ENCODE measurements around the gene IGHMBP2.

Gene IGHMBP2

DNA sequence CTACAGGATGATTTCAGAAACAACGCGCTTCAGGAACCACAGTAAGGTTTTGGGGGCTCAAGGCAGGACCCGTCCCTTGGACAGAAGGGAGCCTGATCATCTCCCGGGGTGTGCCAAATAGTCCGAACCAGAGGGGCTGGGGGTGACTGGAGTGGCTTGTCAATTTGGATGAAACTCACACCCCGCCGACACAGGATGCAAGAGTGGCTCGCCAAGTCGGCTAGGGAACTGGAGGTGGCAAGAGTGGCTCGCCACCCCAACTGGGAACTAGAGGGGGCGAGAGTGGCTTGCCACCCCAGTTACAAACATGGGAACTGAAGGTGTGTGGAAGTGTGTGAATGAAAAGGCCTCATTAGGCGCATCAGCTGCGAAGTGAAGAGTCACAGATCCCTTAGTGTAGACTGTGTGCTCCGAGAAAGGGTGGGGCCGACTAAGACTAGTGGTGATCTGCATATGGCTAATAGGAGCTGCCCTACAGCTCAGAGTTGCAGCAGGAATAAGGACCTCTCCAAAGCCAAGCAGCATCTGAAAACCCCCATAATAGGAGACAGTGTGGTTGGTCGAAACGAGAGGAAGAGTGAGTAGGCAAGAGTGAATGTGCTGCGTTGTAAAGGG, 35.4 kb upstream of the IGHMBP2 start:
- Histone ChIP-seq H3K9ac (ENCODE audit: low read length) (no peak overlapping the region), H3K27ac (ENCODE audit: low read depth, low read length) (no peak overlapping the region), H3K9me3 (ENCODE audit: insufficient read depth, low read length) (peaks cover 4% of the 10 kb centered on the region; the same call in 1 of the 2 replicates), H3F3A (ENCODE audit: insufficient read depth) (no peaks in the 10 kb centered on the region), H3K9me2 (replicated peaks; ENCODE audit: insufficient read depth, low read length) (no peaks in the 10 kb centered on the region), H4K20me1 (ENCODE audit: low read depth, low read length) (no peaks in the 10 kb centered on the region), H2AFZ (ENCODE audit: low read depth, low read length, severe bottlenecking) (no peak overlapping the region), H3K36me3 (ENCODE audit: low read length) (no peaks in the 10 kb centered on the region), H3K27me3 (ENCODE audit: low read length) (no peaks in the 10 kb centered on the region), H3K4me3 (ENCODE audit: insufficient read depth, low read length, poor library complexity, severe bottlenecking) (no peak overlapping the region), H3K4me2 (ENCODE audit: low read depth, low read length, poor library complexity, severe bottlenecking) (no peak overlapping the region), H3K79me2 (ENCODE audit: insufficient read depth, low read length) (no peaks in the 10 kb centered on the region)
- no peak for TF ChIP-seq EZH2phosphoT487 (conservative IDR thresholded peaks at IDR 0.05; ENCODE audit: low read length)
- TF ChIP-seq, protein P1, sequence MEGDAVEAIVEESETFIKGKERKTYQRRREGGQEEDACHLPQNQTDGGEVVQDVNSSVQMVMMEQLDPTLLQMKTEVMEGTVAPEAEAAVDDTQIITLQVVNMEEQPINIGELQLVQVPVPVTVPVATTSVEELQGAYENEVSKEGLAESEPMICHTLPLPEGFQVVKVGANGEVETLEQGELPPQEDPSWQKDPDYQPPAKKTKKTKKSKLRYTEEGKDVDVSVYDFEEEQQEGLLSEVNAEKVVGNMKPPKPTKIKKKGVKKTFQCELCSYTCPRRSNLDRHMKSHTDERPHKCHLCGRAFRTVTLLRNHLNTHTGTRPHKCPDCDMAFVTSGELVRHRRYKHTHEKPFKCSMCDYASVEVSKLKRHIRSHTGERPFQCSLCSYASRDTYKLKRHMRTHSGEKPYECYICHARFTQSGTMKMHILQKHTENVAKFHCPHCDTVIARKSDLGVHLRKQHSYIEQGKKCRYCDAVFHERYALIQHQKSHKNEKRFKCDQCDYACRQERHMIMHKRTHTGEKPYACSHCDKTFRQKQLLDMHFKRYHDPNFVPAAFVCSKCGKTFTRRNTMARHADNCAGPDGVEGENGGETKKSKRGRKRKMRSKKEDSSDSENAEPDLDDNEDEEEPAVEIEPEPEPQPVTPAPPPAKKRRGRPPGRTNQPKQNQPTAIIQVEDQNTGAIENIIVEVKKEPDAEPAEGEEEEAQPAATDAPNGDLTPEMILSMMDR (IDR thresholded peaks at IDR 0.05; ENCODE audit: insufficient read depth, low read length, poor library complexity, severe bottlenecking) = no peak

DNA sequence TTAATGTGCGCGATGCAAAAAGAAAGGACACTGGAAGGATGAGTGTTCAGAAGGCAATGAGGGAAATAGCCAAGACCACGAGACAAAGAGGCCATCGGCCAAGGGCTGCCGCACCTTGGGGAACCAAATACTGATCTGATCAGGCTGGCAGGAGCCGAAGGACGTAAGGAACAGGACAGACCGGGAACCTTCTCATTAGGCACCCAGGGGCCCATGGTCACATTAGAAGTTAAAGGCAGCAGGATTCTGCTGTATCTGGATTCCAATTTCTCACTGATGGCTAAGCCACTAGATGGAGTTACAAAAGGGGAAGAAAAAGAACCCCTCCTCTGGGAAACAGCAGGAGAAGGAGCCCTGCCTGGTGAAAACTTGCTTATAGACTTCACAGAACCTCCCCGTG, 33.2 kb upstream of the IGHMBP2 start:
- H3K27me3 ChIP-seq (ENCODE audit: low read length) = no peaks in the 10 kb centered on the region
- no peaks in the 10 kb centered on the region for H3K9me2 ChIP-seq (replicated peaks; ENCODE audit: insufficient read depth, low read length)
- H3K9me3 ChIP-seq (ENCODE audit: insufficient read depth, low read length) = no peaks in the 10 kb centered on the region
- no peak overlapping the region for H3K4me2 ChIP-seq (ENCODE audit: low read depth, low read length, poor library complexity, severe bottlenecking)
- no peaks in the 10 kb centered on the region for H4K20me1 ChIP-seq (ENCODE audit: low read depth, low read length)
- no peak overlapping the region for H2AFZ ChIP-seq (ENCODE audit: low read depth, low read length, severe bottlenecking)
- TF ChIP-seq EZH2phosphoT487 (conservative IDR thresholded peaks at IDR 0.05; ENCODE audit: low read length) = no peak
- H3K4me3 ChIP-seq (ENCODE audit: insufficient read depth, low read length, poor library complexity, severe bottlenecking) = no peak overlapping the region
- no peaks in the 10 kb centered on the region for H3K36me3 ChIP-seq (ENCODE audit: low read length)
- no peak overlapping the region for H3K9ac ChIP-seq (ENCODE audit: low read length)
- no peaks in the 10 kb centered on the region for H3F3A ChIP-seq (ENCODE audit: insufficient read depth)
- no peaks in the 10 kb centered on the region for H3K79me2 ChIP-seq (ENCODE audit: insufficient read depth, low read length)
- H3K27ac ChIP-seq (ENCODE audit: low read depth, low read length) = no peak overlapping the region

DNA sequence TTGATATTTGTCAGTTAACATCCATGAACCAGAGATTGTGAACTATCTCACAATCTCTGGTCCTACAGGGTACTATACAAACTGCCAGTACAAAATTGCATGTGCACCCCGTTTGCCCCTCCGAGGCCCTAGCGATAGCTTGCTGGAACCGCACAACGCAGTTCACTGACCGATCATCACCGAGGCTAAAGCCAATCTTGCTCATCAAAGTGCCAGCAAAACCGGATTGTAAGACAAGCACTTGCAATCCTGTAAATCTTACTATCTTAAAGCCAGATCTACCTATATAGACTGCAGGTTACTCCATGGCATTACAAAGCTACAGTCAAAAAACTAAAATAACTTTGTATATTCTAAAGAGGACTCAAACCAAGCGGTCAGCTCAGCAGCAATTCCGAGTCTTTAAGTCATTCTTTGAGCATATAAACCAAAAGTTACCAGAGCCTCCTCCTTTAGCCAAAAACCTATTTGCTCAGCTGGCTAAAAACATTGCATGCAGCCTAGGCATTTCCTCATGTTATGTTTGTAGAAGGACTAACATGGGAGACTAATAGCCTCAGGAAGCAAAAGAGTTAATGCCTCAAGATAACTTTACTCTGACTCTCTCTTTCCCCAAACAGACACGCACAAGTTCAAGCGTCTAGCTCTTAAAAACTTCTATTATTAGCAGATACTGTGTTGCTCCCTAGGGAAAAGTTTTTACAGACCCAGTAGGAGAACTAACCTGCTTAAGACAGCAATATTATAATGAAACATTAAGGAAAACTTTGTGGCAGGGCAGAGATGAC, 31.3 kb upstream of the IGHMBP2 start:
- Histone ChIP-seq H3K9ac (ENCODE audit: low read length) (no peak overlapping the region), H3K9me2 (replicated peaks; ENCODE audit: insufficient read depth, low read length) (no peaks in the 10 kb centered on the region), H3K79me2 (ENCODE audit: insufficient read depth, low read length) (no peaks in the 10 kb centered on the region), H4K20me1 (ENCODE audit: low read depth, low read length) (no peaks in the 10 kb centered on the region), H3K36me3 (ENCODE audit: low read length) (no peaks in the 10 kb centered on the region), H2AFZ (ENCODE audit: low read depth, low read length, severe bottlenecking) (no peak overlapping the region), H3K4me2 (ENCODE audit: low read depth, low read length, poor library complexity, severe bottlenecking) (no peak overlapping the region), H3K9me3 (ENCODE audit: insufficient read depth, low read length) (no peaks in the 10 kb centered on the region), H3K27me3 (ENCODE audit: low read length) (no peaks in the 10 kb centered on the region), H3K4me3 (ENCODE audit: insufficient read depth, low read length, poor library complexity, severe bottlenecking) (no peak overlapping the region), H3K27ac (ENCODE audit: low read depth, low read length) (no peak overlapping the region), H3F3A (ENCODE audit: insufficient read depth) (no peaks in the 10 kb centered on the region)
- TF ChIP-seq EZH2phosphoT487 (conservative IDR thresholded peaks at IDR 0.05; ENCODE audit: low read length) = no peak
- TF ChIP-seq, protein P1 (IDR thresholded peaks at IDR 0.05; ENCODE audit: insufficient read depth, low read length, poor library complexity, severe bottlenecking) = no peak

DNA sequence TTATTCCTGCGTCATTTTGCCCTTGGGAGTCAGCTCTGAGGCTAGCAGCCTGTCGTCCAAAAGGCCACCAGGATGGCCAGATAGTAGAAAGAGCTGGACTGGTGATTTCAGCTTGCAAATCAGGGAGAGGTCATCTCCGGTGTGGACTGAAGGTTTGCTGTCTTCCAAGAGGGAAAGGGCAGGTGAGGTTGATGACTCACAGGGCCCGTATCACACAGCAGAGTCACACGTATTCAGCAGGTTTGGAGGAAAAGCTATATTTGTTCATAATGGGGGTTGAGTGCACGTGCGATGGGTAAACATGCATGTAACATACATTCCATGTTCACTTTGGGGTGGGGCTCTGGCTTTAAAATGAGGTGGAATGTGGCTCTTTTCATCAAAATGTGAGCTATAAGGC, 25.7 kb upstream of the IGHMBP2 start:
- Histone ChIP-seq H3K4me3 (ENCODE audit: insufficient read depth, low read length, poor library complexity, severe bottlenecking) (no peak overlapping the region), H4K20me1 (ENCODE audit: low read depth, low read length) (no peaks in the 10 kb centered on the region), H3K9me3 (ENCODE audit: insufficient read depth, low read length) (no peaks in the 10 kb centered on the region), H3K9ac (ENCODE audit: low read length) (no peak overlapping the region), H3K27me3 (ENCODE audit: low read length) (no peaks in the 10 kb centered on the region), H3F3A (ENCODE audit: insufficient read depth) (no peaks in the 10 kb centered on the region), H2AFZ (ENCODE audit: low read depth, low read length, severe bottlenecking) (no peak overlapping the region), H3K79me2 (ENCODE audit: insufficient read depth, low read length) (no peaks in the 10 kb centered on the region), H3K36me3 (ENCODE audit: low read length) (no peaks in the 10 kb centered on the region), H3K9me2 (replicated peaks; ENCODE audit: insufficient read depth, low read length) (no peaks in the 10 kb centered on the region), H3K4me2 (ENCODE audit: low read depth, low read length, poor library complexity, severe bottlenecking) (no peak overlapping the region), H3K27ac (ENCODE audit: low read depth, low read length) (no peak overlapping the region)
- TF ChIP-seq EZH2phosphoT487 (conservative IDR thresholded peaks at IDR 0.05; ENCODE audit: low read length) = no peak
- TF ChIP-seq, protein P1 (IDR thresholded peaks at IDR 0.05; ENCODE audit: insufficient read depth, low read length, poor library complexity, severe bottlenecking) = no peak

Data from SU-DHL-6 (cell line).